ENCODE measurements around the gene UBAC2.
"Not testable (repeated sequence)": the region's sequence is repeated elsewhere in the genome, so short reads cannot be mapped to it uniquely, and the experiment has no call there.

The UBAC2 gene

GRCh38 chr13:99407906-99408702 is 207.4 kb downstream of the UBAC2 start:
- no peak overlapping the region for H3K9ac ChIP-seq (ENCODE audit: low read length in 2 of 2)
- no peaks in the 10 kb centered on the region for H3K4me1 ChIP-seq (ENCODE audit: control insufficient read depth, insufficient read depth, low read length)
- no peak overlapping the region for H3K4me3 ChIP-seq (ENCODE audit: low read length in 2 of 2)
- peaks cover 0 to 3% of the 10 kb centered on the region in 2 donors for H3K9me3 ChIP-seq (ENCODE audit: control insufficient read depth in 2 of 2, low read length in 2 of 2)
- H3K27ac ChIP-seq (ENCODE audit: low read length) = no peak overlapping the region
- no peaks in the 10 kb centered on the region for H3K27me3 ChIP-seq (ENCODE audit: control insufficient read depth in 1 of 2, insufficient read depth in 2 of 2, low read length in 2 of 2)
- no peaks in the 10 kb centered on the region for H3K36me3 ChIP-seq (ENCODE audit: control insufficient read depth in 2 of 2, insufficient read depth in 2 of 2, low read length in 2 of 2)

GRCh38 chr13:99408703-99409000 is 208.0 kb downstream of the UBAC2 start:
- Histone ChIP-seq H3K4me1 (ENCODE audit: control insufficient read depth, insufficient read depth, low read length) (no peaks in the 10 kb centered on the region), H3K36me3 (ENCODE audit: control insufficient read depth in 2 of 2, insufficient read depth in 2 of 2, low read length in 2 of 2) (no peaks in the 10 kb centered on the region), H3K9me3 (ENCODE audit: control insufficient read depth in 2 of 2, low read length in 2 of 2) (peaks cover 0 to 3% of the 10 kb centered on the region in 2 donors), H3K4me3 (ENCODE audit: low read length in 2 of 2) (no peak overlapping the region), H3K9ac (ENCODE audit: low read length in 2 of 2) (no peak overlapping the region), H3K27me3 (ENCODE audit: control insufficient read depth in 1 of 2, insufficient read depth in 2 of 2, low read length in 2 of 2) (no peaks in the 10 kb centered on the region), H3K27ac (ENCODE audit: low read length) (no peak overlapping the region)

- H3K9me3 ChIP-seq (ENCODE audit: control insufficient read depth in 2 of 2, low read length in 2 of 2); H3K4me3 ChIP-seq (ENCODE audit: low read length in 2 of 2); H3K27me3 ChIP-seq (ENCODE audit: control insufficient read depth in 1 of 2, insufficient read depth in 2 of 2, low read length in 2 of 2); H3K4me1 ChIP-seq (ENCODE audit: control insufficient read depth, insufficient read depth, low read length); H3K27ac ChIP-seq (ENCODE audit: low read length); H3K9ac ChIP-seq (ENCODE audit: low read length in 2 of 2); H3K36me3 ChIP-seq (ENCODE audit: control insufficient read depth in 2 of 2, insufficient read depth in 2 of 2, low read length in 2 of 2): not testable (repeated sequence)
These were observed 208.9 kb downstream of the UBAC2 start for GRCh38 chr13:99409461-99410083.

GRCh38 chr13:99410646-99411475 is 210.2 kb downstream of the UBAC2 start:
- H3K27me3 ChIP-seq (ENCODE audit: control insufficient read depth in 1 of 2, insufficient read depth in 2 of 2, low read length in 2 of 2); H3K9me3 ChIP-seq (ENCODE audit: control insufficient read depth in 2 of 2, low read length in 2 of 2); H3K36me3 ChIP-seq (ENCODE audit: control insufficient read depth in 2 of 2, insufficient read depth in 2 of 2, low read length in 2 of 2); H3K4me1 ChIP-seq (ENCODE audit: control insufficient read depth, insufficient read depth, low read length); H3K4me3 ChIP-seq (ENCODE audit: low read length in 2 of 2); H3K27ac ChIP-seq (ENCODE audit: low read length); H3K9ac ChIP-seq (ENCODE audit: low read length in 2 of 2): not testable (repeated sequence)

- Histone ChIP-seq H3K36me3 (ENCODE audit: control insufficient read depth in 2 of 2, insufficient read depth in 2 of 2, low read length in 2 of 2) (no peaks in the 10 kb centered on the region), H3K9ac (ENCODE audit: low read length in 2 of 2) (no peak overlapping the region)
These were observed 212.2 kb downstream of the UBAC2 start for GRCh38 chr13:99412856-99413255.

GRCh38 chr13:99414048-99414995 is 213.7 kb downstream of the UBAC2 start:
- no peak overlapping the region for H3K27ac ChIP-seq (ENCODE audit: low read length)

More at GRCh38 chr13:99412856-99413255, 212.2 kb downstream of the UBAC2 start:
- H3K27ac ChIP-seq (ENCODE audit: low read length) = no peak overlapping the region
- H3K4me3 ChIP-seq (ENCODE audit: low read length in 2 of 2) = no peak overlapping the region
- H3K4me1 ChIP-seq (ENCODE audit: control insufficient read depth, insufficient read depth, low read length) = no peaks in the 10 kb centered on the region
- H3K9me3 ChIP-seq (ENCODE audit: control insufficient read depth in 2 of 2, low read length in 2 of 2) = peaks cover 0 to 3% of the 10 kb centered on the region in 2 donors
- H3K27me3 ChIP-seq (ENCODE audit: control insufficient read depth in 1 of 2, insufficient read depth in 2 of 2, low read length in 2 of 2) = peaks cover 0 to 2% of the 10 kb centered on the region in 2 donors

GRCh38 chr13:99415014-99415650 is 214.5 kb downstream of the UBAC2 start:
- H3K9ac ChIP-seq (ENCODE audit: low read length in 2 of 2) = no peak overlapping the region
- H3K9me3 ChIP-seq (ENCODE audit: control insufficient read depth in 2 of 2, low read length in 2 of 2) = peaks cover 0 to 3% of the 10 kb centered on the region in 2 donors
- H3K36me3 ChIP-seq (ENCODE audit: control insufficient read depth in 2 of 2, insufficient read depth in 2 of 2, low read length in 2 of 2) = no peaks in the 10 kb centered on the region
- H3K4me3 ChIP-seq (ENCODE audit: low read length in 2 of 2) = no peak overlapping the region
- no peak overlapping the region for H3K27ac ChIP-seq (ENCODE audit: low read length)
- no peaks in the 10 kb centered on the region for H3K4me1 ChIP-seq (ENCODE audit: control insufficient read depth, insufficient read depth, low read length)
- H3K27me3 ChIP-seq (ENCODE audit: control insufficient read depth in 1 of 2, insufficient read depth in 2 of 2, low read length in 2 of 2) = peaks cover 0 to 2% of the 10 kb centered on the region in 2 donors

More at GRCh38 chr13:99414048-99414995, 213.7 kb downstream of the UBAC2 start:
- H3K4me1 ChIP-seq (ENCODE audit: control insufficient read depth, insufficient read depth, low read length) = no peaks in the 10 kb centered on the region
- H3K9ac ChIP-seq (ENCODE audit: low read length in 2 of 2) = no peak overlapping the region
- H3K4me3 ChIP-seq (ENCODE audit: low read length in 2 of 2) = no peak overlapping the region
- peaks cover 0 to 2% of the 10 kb centered on the region in 2 donors for H3K27me3 ChIP-seq (ENCODE audit: control insufficient read depth in 1 of 2, insufficient read depth in 2 of 2, low read length in 2 of 2)
- no peaks in the 10 kb centered on the region for H3K36me3 ChIP-seq (ENCODE audit: control insufficient read depth in 2 of 2, insufficient read depth in 2 of 2, low read length in 2 of 2)
- H3K9me3 ChIP-seq (ENCODE audit: control insufficient read depth in 2 of 2, low read length in 2 of 2) = peaks cover 0 to 3% of the 10 kb centered on the region in 2 donors

- Histone ChIP-seq H3K36me3 (ENCODE audit: control insufficient read depth in 2 of 2, insufficient read depth in 2 of 2, low read length in 2 of 2) (no peaks in the 10 kb centered on the region), H3K4me3 (ENCODE audit: low read length in 2 of 2) (no peak overlapping the region), H3K4me1 (ENCODE audit: control insufficient read depth, insufficient read depth, low read length) (no peaks in the 10 kb centered on the region), H3K27ac (ENCODE audit: low read length) (no peak overlapping the region), H3K9ac (ENCODE audit: low read length in 2 of 2) (no peak overlapping the region), H3K27me3 (ENCODE audit: control insufficient read depth in 1 of 2, insufficient read depth in 2 of 2, low read length in 2 of 2) (peaks cover 0 to 4% of the 10 kb centered on the region in 2 donors), H3K9me3 (ENCODE audit: control insufficient read depth in 2 of 2, low read length in 2 of 2) (peaks cover 0 to 3% of the 10 kb centered on the region in 2 donors)
These were observed 215.2 kb downstream of the UBAC2 start for GRCh38 chr13:99415851-99416331.

- peaks cover 0 to 3% of the 10 kb centered on the region in 2 donors for H3K9me3 ChIP-seq (ENCODE audit: control insufficient read depth in 2 of 2, low read length in 2 of 2)
- no peak overlapping the region for H3K27ac ChIP-seq (ENCODE audit: low read length)
- H3K4me3 ChIP-seq (ENCODE audit: low read length in 2 of 2) = no peak overlapping the region
- no peaks in the 10 kb centered on the region for H3K4me1 ChIP-seq (ENCODE audit: control insufficient read depth, insufficient read depth, low read length)
- H3K27me3 ChIP-seq (ENCODE audit: control insufficient read depth in 1 of 2, insufficient read depth in 2 of 2, low read length in 2 of 2) = peaks cover 0 to 4% of the 10 kb centered on the region in 2 donors
- no peak overlapping the region for H3K9ac ChIP-seq (ENCODE audit: low read length in 2 of 2)
- H3K36me3 ChIP-seq (ENCODE audit: control insufficient read depth in 2 of 2, insufficient read depth in 2 of 2, low read length in 2 of 2) = no peaks in the 10 kb centered on the region
These were observed 215.9 kb downstream of the UBAC2 start for GRCh38 chr13:99416411-99417121.
